IPS DF 6.9 (cell line): ENCODE measurements around the gene CASP4.

Experiments
- DNase-seq: peaks from one replicate; pipeline ENCODE4 v3.0.0-alpha.2; 2013; ENCODE audit warnings: low read depth, low spot score
- H3K27ac ChIP-seq: one replicate; pipeline ENCODE4 v1.5.1; 2013; ENCODE audit warnings: low read length, control low read depth
- H3K27me3 ChIP-seq: 2 replicates; pipeline ENCODE4 v1.6.1; 2013; ENCODE audit warnings: mild to moderate bottlenecking, low read length; ENCODE audit not compliant: control insufficient read depth, insufficient read depth
- H3K36me3 ChIP-seq: 2 replicates; pipeline ENCODE4 v1.6.1; 2013; ENCODE audit warnings: low read length; ENCODE audit not compliant: control insufficient read depth, insufficient read depth
- H3K4me1 ChIP-seq: 2 replicates; pipeline ENCODE4 v1.6.1; 2013; ENCODE audit warnings: low read length; ENCODE audit not compliant: control insufficient read depth, insufficient read depth
- H3K4me3 ChIP-seq: 2 replicates; pipeline ENCODE4 v1.5.1; 2013; ENCODE audit warnings: mild to moderate bottlenecking, low read length
- H3K9me3 ChIP-seq: 2 replicates; pipeline ENCODE4 v1.6.1; 2013; ENCODE audit warnings: low read length, inconsistent platforms; ENCODE audit not compliant: control insufficient read depth, insufficient read depth
- WGBS: extraction: QIAGEN DNeasy Blood & Tissue Kit; methylation state at CpG from one replicate; pipeline ENCODE4 v1.1.7; 2013; ENCODE audit warnings: mixed read lengths, missing lambda C conversion rate; ENCODE audit not compliant: insufficient read length, insufficient coverage; 5-methylcytosine and 5-hydroxymethylcytosine counted together

The CASP4 gene

DNA sequence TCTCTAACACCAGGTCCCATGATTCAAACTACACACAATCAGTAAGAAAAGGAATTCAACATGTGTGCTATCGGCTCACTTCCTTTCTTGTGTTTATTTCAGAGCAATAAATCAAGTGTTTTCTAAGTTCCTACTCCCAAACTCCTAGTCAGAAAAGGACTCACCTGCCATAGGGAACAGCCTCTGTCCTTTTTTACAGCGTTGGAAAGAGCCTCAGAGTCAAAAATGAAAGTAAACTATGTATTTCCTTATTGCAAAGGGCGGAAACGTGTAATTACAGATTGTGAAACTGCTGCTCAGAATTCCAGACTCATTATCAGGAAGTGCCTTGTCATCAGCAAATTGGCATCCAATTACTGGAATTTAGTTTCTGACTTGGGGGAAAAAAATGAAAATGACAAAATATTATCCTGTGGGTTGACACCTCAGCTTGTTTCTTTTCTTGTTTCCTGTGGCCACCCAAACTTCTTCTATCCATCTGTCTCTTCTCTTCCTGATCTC is at the start of gene CASP4:
Gene CASP4, minus strand, starts transcription at position 220 of the 501 bp plus-strand sequence. Its CDS starts 49 bp downstream, at position 171.
- H3K27me3 ChIP-seq = no peaks in the 10 kb centered on the region
- no peak within 1 kb of the TSS for H3K4me3 ChIP-seq
- no peaks in the 10 kb centered on the region; the same call in 1 of the 2 replicates for H3K9me3 ChIP-seq
- H3K27ac ChIP-seq = no peak within 1 kb of the TSS
- H3K36me3 ChIP-seq = no peaks in the 10 kb centered on the region
- DNase-seq = no peak
- no CpG with 5 or more reads among the region's 4 CpGs for WGBS
- peaks cover 3% of the 10 kb centered on the region for H3K4me1 ChIP-seq

DNA sequence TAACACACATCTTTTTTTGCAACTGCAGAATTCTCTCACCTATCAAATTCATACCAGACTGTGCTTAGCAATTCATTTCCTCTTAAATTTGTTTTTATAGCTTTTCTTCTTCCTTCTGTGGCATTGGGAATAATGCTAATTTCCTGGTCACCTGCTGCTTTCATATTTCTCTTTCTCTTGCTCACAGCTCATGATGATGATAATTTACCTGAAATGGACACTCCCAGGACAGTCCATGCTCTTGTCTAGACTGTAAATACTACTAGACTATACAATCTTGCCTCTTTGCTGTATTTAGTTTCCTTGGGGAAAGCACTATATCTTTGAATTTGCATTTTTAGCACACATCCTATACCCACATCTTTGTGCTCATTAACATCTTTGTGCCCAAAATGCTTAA is 39.1 kb upstream of the CASP4 start:
- no peaks in the 10 kb centered on the region for H3K27me3 ChIP-seq
- H3K36me3 ChIP-seq = no peaks in the 10 kb centered on the region
- no peaks in the 10 kb centered on the region for H3K4me1 ChIP-seq
- H3K27ac ChIP-seq = no peak overlapping the region
- H3K9me3 ChIP-seq = no peaks in the 10 kb centered on the region
- DNase-seq = no peak
- no peak overlapping the region for H3K4me3 ChIP-seq

DNA sequence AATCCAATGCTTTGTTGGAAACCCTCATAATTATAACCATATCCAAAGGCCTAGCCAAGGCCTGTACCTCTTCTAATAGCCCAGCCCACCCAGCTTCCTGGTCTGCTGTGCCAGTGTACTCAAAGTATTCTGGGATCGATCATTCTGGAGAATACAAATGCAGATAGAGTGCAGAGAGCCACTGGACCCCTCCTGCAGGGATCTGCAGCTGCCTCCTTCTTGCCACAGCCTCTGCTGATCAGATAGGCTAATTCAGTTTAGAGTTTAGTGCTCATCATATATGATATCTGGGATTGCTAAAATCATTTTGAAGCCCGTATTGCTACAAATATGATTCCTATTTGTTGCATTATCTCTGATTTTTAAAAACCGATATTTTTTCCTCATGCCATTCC is 37.1 kb upstream of the CASP4 start:
- Histone ChIP-seq H3K9me3 (no peaks in the 10 kb centered on the region), H3K27me3 (no peaks in the 10 kb centered on the region), H3K4me3 (no peak overlapping the region), H3K27ac (no peak overlapping the region), H3K4me1 (no peaks in the 10 kb centered on the region), H3K36me3 (no peaks in the 10 kb centered on the region)
- WGBS = no CpG with 5 or more reads among the region's 3 CpGs
- DNase-seq = no peak

DNA sequence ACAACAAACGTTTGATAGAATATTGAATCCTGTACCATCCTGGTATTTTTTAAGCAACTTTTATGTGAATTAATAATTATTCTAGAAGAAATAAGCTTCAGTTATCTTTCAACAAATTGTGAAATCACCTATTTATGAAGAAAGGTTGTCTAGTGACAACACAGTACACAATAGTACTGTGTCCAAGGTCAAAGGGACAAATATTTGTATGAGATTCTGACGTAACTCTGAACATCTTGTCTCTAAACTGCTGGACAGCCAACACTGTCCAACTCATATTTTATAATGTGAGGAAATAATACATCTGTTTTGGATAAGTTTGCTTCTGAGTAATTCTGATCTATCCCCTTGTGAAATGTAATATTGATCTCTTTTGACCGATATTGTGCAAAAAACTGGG is 35.6 kb upstream of the CASP4 start:
- Histone ChIP-seq H3K9me3 (no peaks in the 10 kb centered on the region), H3K4me1 (no peaks in the 10 kb centered on the region), H3K27ac (no peak overlapping the region), H3K36me3 (no peaks in the 10 kb centered on the region), H3K4me3 (no peak overlapping the region), H3K27me3 (no peaks in the 10 kb centered on the region)
- no CpG with 5 or more reads among the region's 3 CpGs for WGBS
- no peak for DNase-seq

DNA sequence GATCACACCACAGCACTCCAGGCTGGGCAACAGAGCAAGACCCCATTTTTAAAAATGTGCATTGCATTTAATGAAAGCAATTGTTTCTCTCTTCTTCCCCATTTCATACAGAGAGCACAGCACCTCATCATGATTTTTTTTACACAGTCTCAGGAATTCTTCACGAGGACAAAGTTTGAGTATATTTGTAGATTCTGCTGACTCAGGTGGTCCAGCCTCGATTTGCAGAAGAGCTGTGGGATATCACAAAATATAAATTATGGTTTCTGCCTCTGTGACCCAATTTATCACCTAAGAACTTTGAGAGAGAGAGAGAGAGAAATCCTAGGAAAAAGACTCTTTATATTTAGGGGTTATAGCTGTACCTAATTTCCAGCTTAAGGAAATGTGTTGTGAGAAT is 34.8 kb upstream of the CASP4 start:
- Histone ChIP-seq H3K27me3 (no peaks in the 10 kb centered on the region), H3K4me1 (no peaks in the 10 kb centered on the region), H3K36me3 (no peaks in the 10 kb centered on the region), H3K4me3 (no peak overlapping the region), H3K27ac (no peak overlapping the region), H3K9me3 (no peaks in the 10 kb centered on the region)
- DNase-seq = no peak
- no CpG with 5 or more reads among the region's 2 CpGs for WGBS

DNA sequence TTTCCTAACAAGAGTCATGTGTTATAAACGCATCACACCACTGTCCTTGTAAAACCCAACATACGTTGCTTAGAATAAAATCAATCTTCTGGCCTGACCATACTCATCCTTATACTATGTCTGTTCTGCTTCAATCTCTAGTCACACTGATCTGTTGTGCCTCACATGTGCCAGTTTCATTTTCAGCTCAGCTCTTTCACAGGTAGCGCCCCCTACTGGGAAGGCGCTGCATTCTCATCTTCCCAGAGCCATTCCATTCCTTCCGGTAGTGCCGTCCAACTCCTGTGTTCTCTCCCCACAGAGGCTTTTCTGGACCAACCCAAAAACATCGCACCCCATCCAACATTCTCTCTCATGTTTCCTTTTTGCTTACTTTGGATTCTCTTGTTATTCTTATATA is 32.4 kb upstream of the CASP4 start:
- DNase-seq = peak; percentile 20
- Histone ChIP-seq H3K9me3 (no peaks in the 10 kb centered on the region), H3K4me3 (no peak overlapping the region), H3K36me3 (no peaks in the 10 kb centered on the region), H3K27ac (no peak overlapping the region), H3K27me3 (no peaks in the 10 kb centered on the region), H3K4me1 (no peaks in the 10 kb centered on the region)
- WGBS = no CpG with 5 or more reads among the region's 7 CpGs

DNA sequence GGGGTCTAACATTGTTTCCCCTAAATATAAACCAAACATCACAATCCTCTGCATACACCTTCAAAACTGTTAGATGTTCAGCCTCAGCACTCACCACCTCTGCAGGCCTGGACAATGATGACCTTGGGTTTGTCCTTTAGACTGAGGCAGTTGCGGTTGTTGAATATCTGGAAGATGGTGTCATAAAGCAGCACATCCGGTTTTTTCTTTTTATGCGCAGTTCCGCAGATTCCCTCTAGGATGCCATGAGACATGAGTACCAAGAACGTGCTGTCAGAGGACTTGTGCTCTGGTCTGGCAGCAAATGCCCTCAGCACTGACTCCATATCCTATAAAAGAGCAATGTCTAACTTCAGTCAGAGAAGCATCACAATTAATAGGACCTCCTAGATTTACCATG is 31.8 kb upstream of the CASP4 start:
- no peak for DNase-seq
- Histone ChIP-seq H3K4me3 (no peak overlapping the region), H3K9me3 (no peaks in the 10 kb centered on the region)

DNA sequence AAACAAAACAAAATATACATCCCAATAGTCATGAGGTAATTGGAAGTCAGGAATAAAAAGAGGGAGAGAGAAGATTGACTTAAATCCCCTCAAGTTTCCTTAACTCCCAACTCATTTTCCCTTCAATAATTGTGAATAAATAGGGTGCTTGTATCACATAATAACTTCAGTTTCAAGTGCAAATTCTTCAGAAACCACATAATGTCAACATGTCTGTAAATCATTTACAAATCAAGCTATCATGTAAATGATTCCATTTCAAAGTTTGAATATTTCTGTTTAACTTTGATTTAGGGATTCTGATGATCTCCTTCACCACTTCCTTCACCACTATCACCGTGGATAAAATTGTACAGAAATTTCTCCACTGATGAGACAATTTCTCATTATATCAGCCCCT is 31.3 kb upstream of the CASP4 start:
- Histone ChIP-seq H3K4me3 (no peak overlapping the region), H3K36me3 (no peaks in the 10 kb centered on the region), H3K27ac (no peak overlapping the region), H3K9me3 (no peaks in the 10 kb centered on the region), H3K4me1 (no peaks in the 10 kb centered on the region), H3K27me3 (no peaks in the 10 kb centered on the region)
- DNase-seq = no peak
- no CpG with 5 or more reads among the region's 1 CpG for WGBS

More for the DNA sequence above, 31.8 kb upstream of the CASP4 start:
- no peaks in the 10 kb centered on the region for H3K27me3 ChIP-seq
- WGBS = no CpG with 5 or more reads among the region's 5 CpGs
- H3K36me3 ChIP-seq = no peaks in the 10 kb centered on the region
- no peaks in the 10 kb centered on the region for H3K4me1 ChIP-seq
- no peak overlapping the region for H3K27ac ChIP-seq

DNA sequence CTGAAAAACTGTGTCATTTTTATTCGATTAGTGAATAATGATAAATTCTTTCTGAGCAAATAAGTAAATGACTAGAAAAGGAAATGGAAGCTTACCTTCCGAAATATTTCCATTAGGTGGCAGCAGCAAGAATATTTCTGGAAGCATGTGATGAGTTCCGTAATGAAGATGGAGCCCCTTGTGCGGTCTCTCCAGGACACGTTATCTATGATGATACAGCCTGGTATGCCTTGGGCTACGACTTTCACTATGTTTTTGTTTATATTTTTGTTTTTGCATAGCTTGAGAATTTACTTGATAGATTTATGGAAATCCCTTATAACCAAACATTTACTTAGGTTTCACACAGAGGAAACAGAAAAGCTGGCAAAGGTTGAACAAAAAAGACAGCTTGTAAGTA is 28.9 kb upstream of the CASP4 start:
- Histone ChIP-seq H3K27me3 (no peaks in the 10 kb centered on the region), H3K9me3 (no peaks in the 10 kb centered on the region), H3K4me1 (no peaks in the 10 kb centered on the region), H3K27ac (no peak overlapping the region), H3K4me3 (no peak overlapping the region), H3K36me3 (no peaks in the 10 kb centered on the region)
- no CpG with 5 or more reads among the region's 6 CpGs for WGBS
- DNase-seq = no peak

DNA sequence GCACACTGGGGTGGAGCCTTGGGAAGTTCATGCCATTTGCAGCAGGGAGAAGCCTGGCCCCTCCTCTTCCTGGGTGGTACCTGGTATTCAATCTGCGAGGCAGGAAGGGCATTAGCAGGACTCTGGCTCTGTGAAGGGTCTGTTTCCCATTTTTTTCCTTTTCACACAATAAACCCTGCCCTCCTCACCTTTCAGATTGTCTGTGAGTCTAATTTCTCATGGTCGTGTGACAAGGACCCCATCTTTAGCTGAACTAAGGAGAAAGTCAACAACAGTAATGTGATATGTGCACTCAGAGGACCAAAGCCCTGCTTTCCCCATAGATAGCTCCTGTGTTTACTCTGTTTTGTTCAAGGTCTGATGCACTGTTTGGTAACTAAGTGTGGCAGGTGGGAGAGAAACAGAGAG is 26.6 kb upstream of the CASP4 start:
- Histone ChIP-seq H3K36me3 (no peaks in the 10 kb centered on the region), H3K27ac (no peak overlapping the region), H3K4me3 (no peak overlapping the region), H3K4me1 (no peaks in the 10 kb centered on the region), H3K27me3 (no peaks in the 10 kb centered on the region), H3K9me3 (no peaks in the 10 kb centered on the region)
- no CpG with 5 or more reads among the region's 2 CpGs for WGBS
- no peak for DNase-seq

DNA sequence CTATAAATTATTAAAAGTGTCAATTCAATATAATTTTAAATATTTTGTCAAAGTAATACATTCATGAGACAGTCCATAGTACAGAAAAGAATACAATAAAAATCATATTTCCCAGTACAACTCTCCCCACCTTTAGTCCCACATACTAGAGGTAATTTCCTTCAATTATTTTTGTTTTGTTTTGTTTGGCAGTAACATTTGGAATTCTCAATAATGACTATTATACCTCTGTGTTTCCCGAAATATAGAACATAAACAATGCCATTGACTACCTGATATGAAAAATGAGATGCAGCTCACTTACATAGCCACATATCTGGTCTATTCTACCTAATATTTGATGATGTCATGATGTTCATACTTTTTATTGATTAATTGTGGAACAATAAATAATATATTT is 24.4 kb upstream of the CASP4 start:
- no peaks in the 10 kb centered on the region for H3K27me3 ChIP-seq
- no peaks in the 10 kb centered on the region for H3K9me3 ChIP-seq
- no peaks in the 10 kb centered on the region for H3K36me3 ChIP-seq
- no peaks in the 10 kb centered on the region for H3K4me1 ChIP-seq
- DNase-seq = no peak
- WGBS = no CpG with 5 or more reads among the region's 1 CpG
- no peak overlapping the region for H3K4me3 ChIP-seq
- H3K27ac ChIP-seq = no peak overlapping the region
